ENCODE results near the gene PLPP3.

The PLPP3 gene

DNA sequence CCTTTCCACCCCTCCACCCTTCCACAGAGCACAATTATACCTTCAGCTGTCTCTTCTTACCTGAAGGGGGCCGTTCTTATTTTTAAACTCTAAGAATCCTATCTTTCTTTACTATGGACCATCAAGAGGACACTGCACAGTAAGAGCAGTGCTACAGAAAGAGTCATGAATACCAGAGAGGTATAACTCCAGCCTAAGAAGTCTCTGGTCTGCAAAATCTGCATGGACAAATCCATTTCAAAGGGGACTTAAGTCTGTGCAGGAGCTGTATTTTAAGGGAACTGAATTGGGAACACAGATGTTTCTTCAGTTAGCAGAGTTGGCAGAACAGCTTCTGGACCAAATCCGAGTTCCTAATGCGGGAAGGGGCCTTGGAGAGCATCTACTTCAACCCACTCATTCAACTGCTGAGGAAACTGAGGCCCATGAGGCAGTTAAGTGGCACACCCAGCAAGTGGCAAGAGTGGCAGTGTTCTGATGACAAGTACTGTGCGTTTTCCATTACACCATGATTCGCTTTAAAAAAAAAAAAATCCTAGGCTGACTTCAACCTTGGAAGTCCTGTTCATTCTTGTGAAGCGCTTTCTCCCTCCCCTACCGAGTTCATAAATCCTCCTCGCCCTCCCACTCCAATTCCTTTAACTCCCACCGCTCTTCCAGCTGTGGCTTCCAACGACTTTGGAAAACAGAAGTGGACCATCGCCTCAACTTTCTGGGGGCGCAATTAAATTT is 1.8 kb downstream of the PLPP3 start:
- DNase-seq, result no peak
- in situ Hi-C loops (cut with MboI; ENCODE audit: low pct_unique_long_range_greater_than_20kb, low sequenced_read_pairs), result no loop called here

DNA sequence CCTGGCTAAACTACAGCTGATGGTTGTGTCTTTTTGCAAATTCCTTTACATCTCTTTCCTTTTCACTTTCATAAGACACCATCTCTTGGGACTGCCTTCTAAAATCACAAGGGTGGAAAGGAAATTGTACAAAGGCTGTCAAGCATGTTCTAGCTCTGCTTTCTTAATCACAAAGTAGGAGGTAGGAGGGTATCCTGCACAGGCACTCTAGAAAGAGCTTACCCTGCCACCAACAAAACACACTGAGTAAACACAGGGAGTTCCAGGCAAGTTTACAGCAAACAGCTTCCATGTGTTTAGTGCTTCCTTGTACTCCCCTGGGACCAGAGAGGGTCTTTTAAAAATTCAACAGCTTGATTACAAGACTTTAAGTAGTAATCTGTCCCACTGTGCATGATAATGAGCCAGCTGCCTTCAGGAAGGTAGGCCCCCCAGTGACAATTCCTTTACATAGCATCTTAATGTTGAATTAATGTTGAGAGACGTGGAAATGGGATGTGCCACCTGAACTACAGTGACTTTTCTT is 2.4 kb downstream of the PLPP3 start:
- DNase-seq, result peak; percentile 32
- in situ Hi-C loops (cut with MboI; ENCODE audit: low pct_unique_long_range_greater_than_20kb, low sequenced_read_pairs), result no loop called here

DNA sequence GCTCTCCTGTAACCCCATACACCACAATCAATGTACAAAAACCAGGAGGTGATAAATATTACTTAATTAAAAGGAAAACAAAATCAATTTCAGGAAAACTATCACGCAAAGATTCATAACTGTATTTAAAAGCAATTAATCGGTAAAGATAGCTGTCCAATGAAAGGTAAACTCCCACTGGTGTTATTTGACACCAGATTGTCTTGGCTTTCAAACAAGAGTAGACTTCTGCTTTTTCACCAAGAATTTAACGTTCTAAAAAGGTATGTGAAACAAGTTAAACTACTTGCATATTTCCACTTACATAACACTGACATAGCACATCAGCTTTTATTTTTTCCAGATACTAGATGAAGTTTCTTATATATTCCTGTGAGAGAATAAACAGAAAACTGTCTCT is 3.5 kb downstream of the PLPP3 start:
- no peak for DNase-seq
- in situ Hi-C loops (cut with MboI; ENCODE audit: low pct_unique_long_range_greater_than_20kb, low sequenced_read_pairs), result no loop called here

DNA sequence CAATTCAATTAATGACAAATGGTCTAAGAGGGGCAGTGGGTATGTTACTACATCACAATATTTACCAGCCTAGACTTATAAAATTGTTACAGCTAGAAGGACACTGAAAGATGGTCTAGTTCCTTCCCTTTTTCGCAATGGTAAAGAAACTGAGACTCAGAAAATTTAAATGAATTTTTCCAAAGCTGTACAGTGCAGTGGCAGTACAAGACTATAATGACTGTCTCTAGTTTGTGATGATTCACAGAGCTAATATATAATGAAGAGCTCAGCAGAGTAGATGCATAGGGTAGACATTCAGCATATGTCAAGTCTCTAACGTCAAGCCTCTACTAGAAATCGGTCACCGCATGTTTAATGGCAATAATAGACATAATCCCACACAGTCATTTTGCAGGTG is 4.6 kb downstream of the PLPP3 start:
- in situ Hi-C loops (cut with MboI; ENCODE audit: low pct_unique_long_range_greater_than_20kb, low sequenced_read_pairs), result no loop called here
- DNase-seq, result no peak

DNA sequence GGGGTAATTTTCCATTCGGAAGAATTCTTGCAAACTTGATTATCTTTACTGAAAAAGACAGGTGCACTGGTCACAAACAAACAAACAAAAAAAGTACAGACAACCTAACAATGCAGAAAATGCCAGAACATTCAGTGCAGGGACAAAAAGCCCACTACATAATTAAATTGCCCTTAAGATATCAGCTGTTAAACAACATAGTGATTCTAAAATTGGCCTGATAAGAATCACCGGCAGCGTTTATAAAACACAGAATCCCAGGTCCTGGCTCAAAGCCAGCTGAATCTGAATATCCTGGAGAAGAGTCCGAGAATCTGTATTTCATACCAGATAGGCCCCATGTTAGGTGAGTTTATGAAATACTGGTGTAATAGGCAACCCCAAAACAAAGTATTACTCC is 6.1 kb downstream of the PLPP3 start:
- in situ Hi-C loops (cut with MboI; ENCODE audit: low pct_unique_long_range_greater_than_20kb, low sequenced_read_pairs), result no loop called here
- no peak for DNase-seq

DNA sequence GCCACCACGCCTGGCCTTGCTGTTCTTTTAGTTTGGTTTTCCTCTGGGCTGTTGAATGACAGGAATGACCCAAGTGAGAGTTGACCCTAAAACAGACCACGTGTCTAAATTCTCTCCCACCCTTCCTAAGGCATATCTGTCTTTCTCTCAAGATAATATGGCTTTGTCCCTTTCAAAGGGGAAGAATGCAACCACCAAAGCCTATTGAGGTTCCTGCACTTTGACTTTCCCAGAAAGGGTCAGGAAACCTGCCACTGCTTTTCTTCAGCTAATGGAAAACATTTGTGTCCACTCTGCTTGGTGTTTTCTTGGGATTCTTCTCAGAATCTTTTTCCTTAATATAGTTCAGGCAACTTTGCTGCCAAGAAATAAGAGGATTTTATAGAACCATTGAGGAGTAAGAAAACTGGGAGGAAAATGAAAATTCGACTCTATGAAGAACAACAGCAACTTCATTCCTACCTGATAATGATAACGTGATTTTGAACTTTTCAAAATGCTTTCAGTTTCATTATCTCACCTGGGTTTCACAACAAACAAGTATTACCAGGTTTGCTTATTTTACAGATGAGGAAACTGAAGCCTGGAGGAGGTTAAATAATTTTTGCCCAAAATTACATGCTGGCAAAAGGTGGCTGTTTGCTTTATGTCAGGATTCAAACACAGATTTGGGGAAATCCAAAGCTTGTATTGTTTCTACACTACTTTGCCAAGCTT is 6.9 kb downstream of the PLPP3 start:
- DNase-seq, result no peak
- in situ Hi-C loops (cut with MboI; ENCODE audit: low pct_unique_long_range_greater_than_20kb, low sequenced_read_pairs), result no loop called here

DNA sequence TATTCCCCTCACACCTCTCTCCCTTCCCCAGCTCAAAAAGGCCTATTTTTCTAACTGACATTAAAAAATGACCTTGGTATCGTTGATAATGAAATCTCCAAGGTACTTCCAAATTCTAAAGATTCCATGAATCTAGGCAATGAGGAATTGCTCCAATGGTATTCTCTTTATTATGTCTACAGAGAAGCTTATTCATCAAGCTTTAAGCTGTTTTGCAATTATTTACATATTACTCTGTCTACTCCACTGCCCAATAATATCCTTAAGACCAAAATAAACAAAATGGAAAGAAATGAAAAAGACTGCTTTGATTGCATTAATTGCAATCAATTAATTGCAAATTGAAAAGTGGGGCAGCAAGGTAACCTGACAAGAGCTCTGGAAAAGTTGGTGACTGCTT is 7.9 kb downstream of the PLPP3 start:
- in situ Hi-C loops (cut with MboI; ENCODE audit: low pct_unique_long_range_greater_than_20kb, low sequenced_read_pairs), result no loop called here
- DNase-seq, result no peak

DNA sequence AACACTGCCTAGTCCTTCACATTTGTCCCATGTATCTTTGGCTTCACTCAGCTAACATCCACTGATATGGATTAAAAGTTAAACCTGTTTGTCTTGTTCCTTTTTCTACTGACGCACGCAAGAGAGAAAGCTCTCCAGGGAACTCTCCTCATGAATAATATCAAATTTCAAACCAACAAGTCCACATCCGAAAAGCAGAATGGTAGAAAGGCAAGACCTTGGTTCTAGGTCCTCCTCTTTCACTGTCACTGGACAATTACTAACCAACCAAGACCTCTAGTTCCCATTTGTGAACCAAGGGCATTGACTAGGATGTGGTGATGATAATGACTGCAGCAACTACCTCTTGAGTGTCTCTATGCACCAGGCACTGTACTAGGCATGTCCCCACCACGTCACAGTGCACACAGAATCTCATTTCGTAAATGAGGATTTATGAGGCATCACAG is 8.4 kb downstream of the PLPP3 start:
- no peak for DNase-seq
- in situ Hi-C loops (cut with MboI; ENCODE audit: low pct_unique_long_range_greater_than_20kb, low sequenced_read_pairs), result no loop called here

DNA sequence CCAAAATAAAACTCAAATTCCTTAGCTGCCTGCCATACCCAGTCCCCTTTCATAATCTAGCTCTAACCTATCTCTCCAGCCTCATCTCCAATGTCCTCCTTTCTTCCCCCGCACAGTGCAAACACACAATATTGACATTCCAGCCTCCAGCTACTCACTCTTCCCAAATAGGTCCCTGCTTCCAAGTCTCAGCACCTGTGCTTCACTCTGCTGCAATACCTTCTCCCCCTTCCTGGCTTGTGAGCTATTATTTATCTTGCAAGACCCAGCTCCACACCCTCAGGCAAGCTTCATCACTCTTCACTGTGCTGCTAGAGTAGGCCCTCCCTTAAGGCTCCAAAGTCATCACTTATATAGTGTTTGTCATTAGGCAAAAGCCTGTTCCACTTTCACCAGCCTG is 9.7 kb downstream of the PLPP3 start:
- in situ Hi-C loops (cut with MboI; ENCODE audit: low pct_unique_long_range_greater_than_20kb, low sequenced_read_pairs), result no loop called here
- DNase-seq, result no peak

DNA sequence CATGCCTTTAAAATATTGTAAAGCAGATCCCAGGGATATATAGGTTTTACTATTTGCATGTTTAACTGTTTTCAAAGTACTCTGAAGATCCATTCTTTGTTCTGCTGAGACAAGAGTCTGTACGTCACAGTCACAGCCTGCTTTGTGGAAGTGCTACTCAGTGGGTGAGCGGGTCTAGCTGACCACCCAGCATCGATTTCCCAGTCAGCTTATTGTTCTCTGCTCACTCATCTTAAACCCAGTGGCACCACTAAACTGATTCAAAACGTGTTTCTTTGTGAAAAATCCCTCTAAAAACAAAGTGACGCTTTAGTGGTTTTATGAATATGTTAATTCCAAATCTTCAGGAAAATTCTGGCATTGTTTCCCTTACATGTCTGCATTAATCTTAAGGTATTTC is 12.4 kb downstream of the PLPP3 start:
- no peak for DNase-seq
- in situ Hi-C loops (cut with MboI; ENCODE audit: low pct_unique_long_range_greater_than_20kb, low sequenced_read_pairs), result no loop called here

DNA sequence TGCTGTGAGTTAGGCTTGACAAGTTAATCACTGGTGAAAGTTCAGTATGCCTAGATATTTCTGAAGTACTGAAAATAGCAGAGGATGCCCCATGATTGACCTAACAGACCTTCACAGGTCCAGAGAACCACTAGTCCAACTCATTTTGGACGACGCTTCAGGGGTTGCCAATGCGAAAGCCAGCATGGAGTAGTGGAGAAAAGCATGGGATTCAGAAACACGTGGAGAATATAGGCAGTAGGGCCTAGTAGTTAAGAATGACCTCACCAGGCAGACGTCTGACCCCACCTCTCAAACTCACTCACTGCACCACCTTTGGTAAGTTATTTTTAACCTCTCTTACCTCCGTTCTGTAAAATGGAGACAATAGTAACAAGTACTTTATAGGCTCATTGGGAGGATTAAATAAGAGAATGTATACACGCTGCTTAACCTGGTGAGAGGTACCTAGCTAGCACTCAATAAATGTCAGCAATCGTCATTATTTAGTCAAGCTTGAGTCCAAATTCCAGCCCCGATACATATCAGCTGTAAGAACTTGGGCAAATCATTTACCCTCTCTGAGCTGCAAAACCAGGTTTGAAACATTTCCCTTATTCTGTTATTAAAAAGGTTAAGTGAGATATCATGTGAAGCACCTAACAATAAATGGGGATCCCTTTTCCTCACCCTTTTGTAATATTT is 13.2 kb downstream of the PLPP3 start:
- no peak for DNase-seq
- in situ Hi-C loops (cut with MboI; ENCODE audit: low pct_unique_long_range_greater_than_20kb, low sequenced_read_pairs), result no loop called here

DNA sequence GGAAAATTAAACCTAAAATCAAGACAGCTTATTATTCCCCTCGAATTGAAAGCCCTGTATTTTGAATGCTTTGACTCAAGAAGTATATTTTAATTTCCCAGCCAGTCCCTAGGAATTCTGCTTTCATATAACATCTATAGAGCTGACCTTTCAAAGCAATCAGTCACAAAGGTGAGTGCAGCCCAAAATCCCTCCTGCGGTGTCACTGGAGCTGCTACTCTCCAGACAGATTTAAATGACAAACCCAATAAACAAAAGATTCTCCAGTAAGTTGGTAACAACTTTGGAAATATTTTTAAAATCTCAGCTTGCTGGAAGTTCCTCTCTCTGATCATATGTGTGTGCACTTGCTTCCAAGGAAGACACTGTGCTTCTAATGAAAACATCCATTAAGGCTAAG is 14.7 kb downstream of the PLPP3 start:
- in situ Hi-C loops (cut with MboI; ENCODE audit: low pct_unique_long_range_greater_than_20kb, low sequenced_read_pairs), result no loop called here
- no peak for DNase-seq

DNA sequence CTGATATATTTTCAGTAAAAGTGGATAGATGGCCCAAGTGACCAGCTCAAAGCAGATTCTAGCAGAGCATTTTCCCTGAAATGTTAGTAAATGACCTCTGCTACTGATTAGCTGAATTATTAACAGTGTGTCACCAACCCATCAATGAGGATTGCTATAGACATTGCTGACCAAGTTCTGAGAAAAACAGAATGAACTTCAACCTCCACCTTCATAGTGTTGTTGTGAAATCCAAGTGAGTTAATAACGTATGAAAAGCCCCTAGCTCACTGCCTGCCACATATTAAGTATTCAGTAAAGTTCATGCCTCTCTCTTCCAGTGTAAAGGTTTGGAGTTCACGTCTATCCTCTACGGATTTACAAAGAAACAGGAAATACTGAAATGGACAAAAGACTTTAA is 15.8 kb downstream of the PLPP3 start:
- no peak for DNase-seq
- in situ Hi-C loops (cut with MboI; ENCODE audit: low pct_unique_long_range_greater_than_20kb, low sequenced_read_pairs), result no loop called here

DNA sequence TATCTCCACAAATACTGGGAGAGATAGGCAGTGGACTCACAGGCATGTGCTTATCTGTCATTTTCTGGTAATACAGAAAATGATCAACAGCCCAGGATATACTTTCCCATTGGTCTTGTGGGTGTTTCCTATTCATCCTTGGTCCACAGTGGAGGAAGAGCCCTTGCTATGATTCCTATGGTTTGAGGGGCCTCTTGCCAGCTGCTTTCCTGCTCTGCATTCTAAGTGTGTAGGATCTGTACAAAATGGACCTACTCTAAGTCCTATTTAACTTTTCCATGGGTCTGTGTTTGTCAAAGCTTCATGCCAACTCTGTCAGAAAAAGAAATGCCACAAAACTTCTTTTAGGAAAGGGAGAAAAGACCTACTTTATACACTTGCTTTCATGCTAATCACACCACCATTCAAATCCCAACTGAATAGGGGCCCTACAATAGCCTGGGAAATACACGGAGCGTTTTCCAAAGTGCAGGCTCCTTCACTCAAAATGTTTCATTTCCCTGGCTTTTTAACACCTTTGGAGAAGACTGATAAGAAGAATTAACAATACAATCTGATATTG is 16.4 kb downstream of the PLPP3 start:
- in situ Hi-C loops (cut with MboI; ENCODE audit: low pct_unique_long_range_greater_than_20kb, low sequenced_read_pairs), result no loop called here
- no peak for DNase-seq

DNA sequence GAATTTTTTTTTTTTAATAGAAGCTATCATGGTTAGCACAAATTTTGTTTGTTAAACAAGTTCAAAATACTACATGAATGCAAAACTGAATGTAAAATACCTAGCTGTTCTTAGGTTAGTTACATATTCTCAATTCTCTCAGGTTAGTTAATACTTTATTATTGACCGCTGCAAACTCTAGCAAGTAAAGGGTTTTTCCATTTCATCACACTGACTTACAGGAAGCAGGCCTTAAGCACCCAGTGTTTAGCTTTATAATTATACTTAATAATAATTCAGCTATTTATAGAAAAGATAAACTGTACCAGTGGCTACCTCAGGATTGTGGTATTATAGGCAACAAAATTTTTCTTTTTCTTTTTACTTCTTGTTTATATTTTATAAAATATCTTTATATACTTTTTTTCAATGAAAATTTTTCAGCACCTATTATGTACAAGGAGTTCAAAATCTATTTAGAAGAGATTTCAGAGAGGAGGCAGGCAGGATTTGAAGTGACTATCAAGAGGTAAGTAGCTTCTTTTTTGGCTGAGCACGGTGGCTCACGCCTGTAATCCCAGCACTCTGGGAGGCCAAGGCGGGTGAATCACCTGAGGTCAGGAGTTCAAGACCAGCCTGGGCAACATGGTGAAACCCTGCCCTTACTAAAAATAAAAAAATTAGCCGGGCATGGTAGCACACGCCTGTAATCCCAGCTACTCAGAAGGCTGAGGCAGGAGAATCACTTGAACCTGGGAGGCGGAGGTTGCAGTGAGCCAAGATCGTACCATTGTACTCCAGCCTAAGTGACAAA is 17.9 kb downstream of the PLPP3 start:
- DNase-seq, result no peak
- in situ Hi-C loops (cut with MboI; ENCODE audit: low pct_unique_long_range_greater_than_20kb, low sequenced_read_pairs), result no loop called here

DNA sequence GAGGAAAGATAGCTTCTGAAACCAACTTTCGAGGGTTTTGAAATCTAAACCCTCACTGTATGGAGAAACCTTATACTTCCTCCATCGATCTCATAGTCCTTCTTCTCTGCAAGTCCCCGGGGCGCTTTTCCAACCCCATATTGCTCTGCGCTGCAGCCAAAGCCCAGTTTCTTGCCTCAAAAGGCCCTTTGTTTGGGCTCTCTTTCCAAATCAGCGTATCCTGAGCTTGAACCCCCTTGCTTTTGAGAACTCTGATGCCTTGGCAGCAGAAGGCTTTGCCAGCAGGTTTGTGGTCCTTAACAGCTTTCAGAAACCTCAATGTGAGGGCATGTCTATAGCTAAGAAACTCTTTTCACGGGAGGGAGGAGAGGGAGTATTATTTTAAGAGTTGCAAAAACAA is 21.6 kb downstream of the PLPP3 start:
- no peak for DNase-seq
- in situ Hi-C loops (cut with MboI; ENCODE audit: low pct_unique_long_range_greater_than_20kb, low sequenced_read_pairs), result no loop called here

DNA sequence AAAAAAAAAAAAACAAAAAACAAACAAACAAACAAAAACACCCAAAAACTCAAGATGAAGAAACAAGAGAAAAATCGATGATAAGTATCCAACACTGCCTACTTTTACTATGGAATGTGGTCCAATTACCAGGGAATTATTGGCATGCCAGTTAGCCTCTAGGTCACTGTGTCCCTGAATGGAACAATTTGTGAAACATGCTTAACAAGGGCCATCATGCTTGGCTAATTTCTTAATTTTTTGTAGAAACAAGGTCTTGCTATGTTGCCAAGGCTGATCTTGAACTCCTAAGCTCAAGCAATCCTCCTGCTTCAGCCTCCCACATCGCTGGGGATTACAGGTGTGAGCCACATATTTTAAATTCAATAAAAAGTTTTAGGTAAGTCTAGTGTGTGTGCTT is 23.9 kb downstream of the PLPP3 start:
- in situ Hi-C loops (cut with MboI; ENCODE audit: low pct_unique_long_range_greater_than_20kb, low sequenced_read_pairs), result no loop called here
- no peak for DNase-seq

DNA sequence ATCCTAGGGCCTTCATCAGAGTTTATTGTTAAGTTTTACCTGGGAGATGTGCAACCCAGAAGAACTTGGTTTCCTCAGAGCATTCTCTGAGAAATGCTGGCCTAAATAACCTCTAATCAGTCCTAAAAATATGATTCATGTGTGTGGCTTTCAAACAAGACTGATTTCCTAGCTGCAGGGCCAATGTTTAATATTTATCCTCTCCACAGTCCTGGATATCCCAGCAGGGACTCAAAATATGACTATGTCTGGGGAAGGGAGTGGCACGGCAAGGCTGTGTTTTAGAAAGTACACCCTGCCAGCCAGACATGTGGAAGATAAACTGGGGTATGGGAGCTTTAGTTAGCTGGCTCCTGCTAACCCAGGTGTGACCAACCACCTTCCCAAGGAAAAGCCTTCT is 26.3 kb downstream of the PLPP3 start:
- in situ Hi-C loops (cut with MboI; ENCODE audit: low pct_unique_long_range_greater_than_20kb, low sequenced_read_pairs), result no loop called here
- DNase-seq, result no peak

DNA sequence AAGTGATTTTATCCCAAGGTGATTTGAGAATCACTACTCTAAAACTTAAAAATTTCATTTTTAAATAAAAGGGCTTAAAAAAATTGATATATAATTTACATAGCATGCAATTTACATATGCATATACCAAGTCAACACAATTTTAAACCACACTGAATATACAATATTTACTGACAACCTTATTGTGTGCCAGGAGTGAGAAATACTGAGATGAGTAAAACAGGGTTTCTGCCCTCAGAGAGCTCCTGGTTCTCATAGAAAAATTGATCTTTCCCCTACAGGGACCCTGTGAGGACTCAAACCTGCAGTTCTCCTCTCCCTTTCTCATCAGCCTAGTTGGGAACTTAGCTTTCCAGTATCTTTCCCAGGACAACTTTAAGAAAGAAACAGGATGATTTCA is 27.0 kb downstream of the PLPP3 start:
- in situ Hi-C loops (cut with MboI; ENCODE audit: low pct_unique_long_range_greater_than_20kb, low sequenced_read_pairs), result no loop called here
- DNase-seq, result no peak
